Stimulated activated naive B cell treated with anti-CD40 and anti-IgM and Interleukin-4, amounts not matched to agents 10 μg/mL and 1 μg/mL and 100 μg/mL, for 72 hours (primary cell): ENCODE measurements around the gene ZNF775.

Experiments
- ATAC-seq, 2 donors: fragments of 150-1000 bp; cut with Tn5 transposase; replicated peaks; 2 replicates each; pipeline ENCODE4 v1.10.0; 2021; ENCODE audit warnings: moderate library complexity in 1 of 2
- DNase-seq: peaks from one replicate; pipeline ENCODE4 v3.0.0; 2021
- H3K27ac Mint-ChIP-seq: one replicate; pipeline ENCODE4 v1.8.0; 2022; ENCODE audit warnings: mild to moderate bottlenecking, mixed read lengths
- H3K27me3 Mint-ChIP-seq, 2 donors: one replicate each; pipeline ENCODE4 v1.8.0; 2022; ENCODE audit warnings: mixed read lengths in 2 of 2
- H3K36me3 Mint-ChIP-seq, 2 donors: one replicate each; pipeline ENCODE4 v1.8.0; 2022; ENCODE audit warnings: mixed read lengths in 2 of 2, mild to moderate bottlenecking in 1 of 2
- H3K4me1 Mint-ChIP-seq, 2 donors: one replicate each; pipeline ENCODE4 v1.8.0; 2022; ENCODE audit warnings: mixed read lengths in 2 of 2, mild to moderate bottlenecking in 1 of 2
- H3K4me3 Mint-ChIP-seq, 2 donors: one replicate each; pipeline ENCODE4 v1.8.0; 2022; ENCODE audit warnings: mild to moderate bottlenecking in 2 of 2, mixed read lengths in 2 of 2, moderate library complexity in 1 of 2
- H3K9me3 Mint-ChIP-seq, 2 donors: one replicate each; pipeline ENCODE4 v1.8.0; 2022; ENCODE audit warnings: mixed read lengths in 2 of 2, mild to moderate bottlenecking in 1 of 2

ZNF775 gene

GRCh38 chr7:150368884-150369747, 10.0 kb upstream of the ZNF775 start:
- no peaks in the 10 kb centered on the region for H3K27me3 Mint-ChIP-seq
- peak overlapping the region; percentile 99 for H3K27ac Mint-ChIP-seq
- DNase-seq: peak; percentile 64
- peaks cover 37 to 40% of the 10 kb centered on the region in 2 donors for H3K36me3 Mint-ChIP-seq
- peak overlapping the region; percentile 96 to 97 for H3K4me3 Mint-ChIP-seq
- peak; percentile 71 to 75 for ATAC-seq
- H3K4me1 Mint-ChIP-seq: peaks cover 44 to 73% of the 10 kb centered on the region in 2 donors
- no peaks in the 10 kb centered on the region for H3K9me3 Mint-ChIP-seq

GRCh38 chr7:150369748-150370501, 9.2 kb upstream of the ZNF775 start:
- H3K4me1 Mint-ChIP-seq: peaks cover 46 to 76% of the 10 kb centered on the region in 2 donors
- H3K27me3 Mint-ChIP-seq: no peaks in the 10 kb centered on the region
- DNase-seq: no peak
- ATAC-seq: peak in 1 of 2 donors; percentile 0
- H3K36me3 Mint-ChIP-seq: peaks cover 45 to 48% of the 10 kb centered on the region in 2 donors
- H3K27ac Mint-ChIP-seq: peak overlapping the region; percentile 99
- peak overlapping the region; percentile 96 to 97 for H3K4me3 Mint-ChIP-seq
- no peaks in the 10 kb centered on the region for H3K9me3 Mint-ChIP-seq

- Mint-ChIP-seq H3K27ac (peak overlapping the region; percentile 81), H3K9me3 (no peaks in the 10 kb centered on the region), H3K4me3 (peak overlapping the region; percentile 96 to 97), H3K27me3 (no peaks in the 10 kb centered on the region), H3K36me3 (peaks cover 49 to 53% of the 10 kb centered on the region in 2 donors), H3K4me1 (peaks cover 46 to 76% of the 10 kb centered on the region in 2 donors)
- no peak for ATAC-seq
- DNase-seq: no peak
These were observed 8.5 kb upstream of the ZNF775 start for GRCh38 chr7:150370612-150371071.

- Mint-ChIP-seq H3K9me3 (no peaks in the 10 kb centered on the region), H3K27ac (peak overlapping the region; percentile 81), H3K4me3 (peak overlapping the region in 1 of 2 donors; percentile 96), H3K36me3 (peaks cover 53 to 60% of the 10 kb centered on the region in 2 donors), H3K4me1 (peaks cover 47 to 76% of the 10 kb centered on the region in 2 donors), H3K27me3 (no peaks in the 10 kb centered on the region)
- ATAC-seq (no peak), DNase-seq (no peak)
These were observed 7.8 kb upstream of the ZNF775 start for GRCh38 chr7:150371131-150371995.

GRCh38 chr7:150371996-150372270, 7.2 kb upstream of the ZNF775 start:
- no peaks in the 10 kb centered on the region for H3K9me3 Mint-ChIP-seq
- H3K27me3 Mint-ChIP-seq: no peaks in the 10 kb centered on the region
- H3K36me3 Mint-ChIP-seq: peaks cover 53 to 61% of the 10 kb centered on the region in 2 donors
- no peak overlapping the region for H3K27ac Mint-ChIP-seq
- H3K4me3 Mint-ChIP-seq: no peak overlapping the region
- DNase-seq (no peak), ATAC-seq (no peak)
- H3K4me1 Mint-ChIP-seq: peaks cover 50 to 76% of the 10 kb centered on the region in 2 donors

- Mint-ChIP-seq H3K9me3 (no peaks in the 10 kb centered on the region), H3K4me3 (peak overlapping the region in 1 of 2 donors; percentile 85), H3K4me1 (peaks cover 51 to 76% of the 10 kb centered on the region in 2 donors), H3K27ac (peak overlapping the region; percentile 70), H3K27me3 (no peaks in the 10 kb centered on the region), H3K36me3 (peaks cover 53 to 61% of the 10 kb centered on the region in 2 donors)
- ATAC-seq (no peak), DNase-seq (no peak)
These were observed 6.7 kb upstream of the ZNF775 start for GRCh38 chr7:150372271-150373048.

- peak overlapping the region; percentile 69 to 85 for H3K4me3 Mint-ChIP-seq
- H3K27ac Mint-ChIP-seq: peak overlapping the region; percentile 88
- H3K36me3 Mint-ChIP-seq: peaks cover 53 to 61% of the 10 kb centered on the region in 2 donors
- ATAC-seq (no peak), DNase-seq (no peak)
- H3K9me3 Mint-ChIP-seq: no peaks in the 10 kb centered on the region
- H3K4me1 Mint-ChIP-seq: peaks cover 57 to 76% of the 10 kb centered on the region in 2 donors
- no peaks in the 10 kb centered on the region for H3K27me3 Mint-ChIP-seq
These were observed 5.9 kb upstream of the ZNF775 start for GRCh38 chr7:150373049-150373801.

GRCh38 chr7:150374026-150374425, 5.1 kb upstream of the ZNF775 start:
- H3K9me3 Mint-ChIP-seq: no peaks in the 10 kb centered on the region
- H3K27me3 Mint-ChIP-seq: no peaks in the 10 kb centered on the region
- peaks cover 58 to 78% of the 10 kb centered on the region in 2 donors for H3K4me1 Mint-ChIP-seq
- H3K36me3 Mint-ChIP-seq: peaks cover 51 to 59% of the 10 kb centered on the region in 2 donors
- DNase-seq (no peak), ATAC-seq (no peak)
- H3K27ac Mint-ChIP-seq: peak overlapping the region; percentile 88
- peak overlapping the region; percentile 30 to 85 for H3K4me3 Mint-ChIP-seq

- Mint-ChIP-seq H3K9me3 (no peaks in the 10 kb centered on the region), H3K27me3 (no peaks in the 10 kb centered on the region), H3K27ac (peak overlapping the region; percentile 88), H3K4me3 (peak overlapping the region; percentile 28 to 30), H3K4me1 (peaks cover 58 to 79% of the 10 kb centered on the region in 2 donors), H3K36me3 (peaks cover 48 to 54% of the 10 kb centered on the region in 2 donors)
- DNase-seq: no peak
- ATAC-seq: no peak
These were observed 4.7 kb upstream of the ZNF775 start for GRCh38 chr7:150374472-150374871.

GRCh38 chr7:150375662-150376521, 3.2 kb upstream of the ZNF775 start:
- Mint-ChIP-seq H3K27me3 (no peaks in the 10 kb centered on the region), H3K4me1 (peaks cover 60 to 80% of the 10 kb centered on the region in 2 donors), H3K9me3 (no peaks in the 10 kb centered on the region), H3K27ac (peak overlapping the region; percentile 97), H3K36me3 (peaks cover 39 to 47% of the 10 kb centered on the region in 2 donors), H3K4me3 (peak overlapping the region; percentile 71)
- DNase-seq (peak; percentile 71), ATAC-seq (peak; percentile 38 to 47)

- Mint-ChIP-seq H3K9me3 (no peaks in the 10 kb centered on the region), H3K27me3 (no peaks in the 10 kb centered on the region), H3K4me1 (peaks cover 64 to 82% of the 10 kb centered on the region in 2 donors), H3K36me3 (peaks cover 39 to 46% of the 10 kb centered on the region in 2 donors), H3K27ac (peak overlapping the region; percentile 97), H3K4me3 (peak overlapping the region; percentile 71)
- DNase-seq (no peak), ATAC-seq (no peak)
These were observed 2.6 kb upstream of the ZNF775 start for GRCh38 chr7:150376560-150376959.

GRCh38 chr7:150377196-150377595, 1.9 kb upstream of the ZNF775 start:
- H3K4me1 Mint-ChIP-seq: peaks cover 70 to 89% of the 10 kb centered on the region in 2 donors
- peak; percentile 3 to 7 for ATAC-seq
- peak; percentile 26 for DNase-seq
- no peaks in the 10 kb centered on the region for H3K27me3 Mint-ChIP-seq
- H3K4me3 Mint-ChIP-seq: peak overlapping the region; percentile 59 to 93
- H3K27ac Mint-ChIP-seq: peak overlapping the region; percentile 94
- H3K36me3 Mint-ChIP-seq: peaks cover 39 to 46% of the 10 kb centered on the region in 2 donors
- H3K9me3 Mint-ChIP-seq: no peaks in the 10 kb centered on the region
